ES-I3 (cell line): ENCODE measurements around the gene ZNF485.
"Not testable (repeated sequence)": the region's sequence is repeated elsewhere in the genome, so short reads cannot be mapped to it uniquely, and the experiment has no call there.

Experiments
- H3K36me3 ChIP-seq: 2 replicates; pipeline ENCODE4 v1.6.1; 2013; ENCODE audit warnings: mild to moderate bottlenecking, low read length, control low read depth, moderate library complexity; ENCODE audit not compliant: insufficient read depth
- H3K4me1 ChIP-seq: 2 replicates; pipeline ENCODE4 v1.6.1; 2013; ENCODE audit warnings: mild to moderate bottlenecking, control low read depth, low read length; ENCODE audit not compliant: insufficient read depth
- H3K9ac ChIP-seq: 2 replicates; pipeline ENCODE4 v1.6.1; 2013; ENCODE audit warnings: low read depth, mild to moderate bottlenecking, low read length, moderate library complexity
- H3K9me3 ChIP-seq: 2 replicates; pipeline ENCODE4 v1.6.1; 2013; ENCODE audit warnings: mild to moderate bottlenecking, low read length, moderate library complexity; ENCODE audit not compliant: control insufficient read depth, insufficient read depth

The ZNF485 gene

DNA sequence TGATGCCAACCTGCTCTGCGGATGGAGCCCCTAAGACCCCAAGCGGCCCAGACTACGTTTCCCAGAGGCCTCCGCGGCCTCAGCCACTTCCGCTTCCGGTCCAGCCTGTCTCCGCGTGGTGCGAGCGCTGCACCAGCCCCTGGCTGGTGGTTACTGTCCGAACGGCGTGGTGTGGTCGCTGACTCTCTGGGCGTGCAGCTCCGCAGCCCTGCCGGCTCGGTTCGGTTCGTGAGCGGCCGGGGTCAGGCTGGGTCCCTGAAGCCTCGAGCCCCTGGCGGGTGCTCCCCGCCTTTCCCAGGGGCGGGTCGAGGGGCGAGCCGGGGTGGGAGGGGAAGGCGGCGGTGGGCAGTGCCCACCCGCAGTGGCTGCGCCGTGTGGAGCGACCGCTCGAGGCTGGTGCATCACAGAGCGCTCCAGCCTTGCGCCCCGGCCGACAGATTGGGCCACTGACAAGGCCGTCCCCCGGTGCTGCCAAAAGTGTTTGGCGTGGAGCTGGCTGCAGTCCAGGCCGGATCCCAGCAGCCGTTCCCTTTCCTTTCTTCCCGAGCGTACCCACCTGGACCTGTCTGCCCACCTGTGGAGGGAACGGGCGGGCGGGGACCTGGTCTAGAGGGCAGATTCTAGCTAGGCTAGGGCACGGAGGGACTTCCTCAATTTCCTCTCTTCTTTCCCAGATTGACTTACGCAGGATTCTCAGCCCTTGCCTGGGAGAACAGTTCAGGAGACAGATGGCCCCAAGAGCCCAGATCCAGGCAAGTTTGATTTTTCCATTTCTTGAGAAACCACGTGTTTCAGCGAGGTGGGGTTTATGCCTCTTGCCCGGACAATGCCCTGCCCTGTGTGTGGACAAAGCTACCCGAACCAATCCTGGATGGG, at the start of gene ZNF485:
ZNF485 (plus strand) TSS at position 116 of the 876 bp plus-strand sequence; CDS start at position 729, 613 bp downstream.
- Histone ChIP-seq H3K9ac (peak within 1 kb of the TSS; percentile 67), H3K4me1 (no peaks in the 10 kb centered on the region), H3K36me3 (peaks cover 8% of the 10 kb centered on the region; the same call in 1 of the 2 replicates), H3K9me3 (no peaks in the 10 kb centered on the region)

- Histone ChIP-seq H3K4me1 (no peaks in the 10 kb centered on the region), H3K9ac (no peak overlapping the region), H3K36me3 (peaks cover 17% of the 10 kb centered on the region), H3K9me3 (peaks cover 12% of the 10 kb centered on the region; the same call in 1 of the 2 replicates)
Measured at GRCh38 chr10:43557214-43557613, 49.0 kb upstream of the ZNF485 start.

- no peak overlapping the region for H3K9ac ChIP-seq
- peaks cover 3% of the 10 kb centered on the region; the same call in 1 of the 2 replicates for H3K4me1 ChIP-seq
- no peaks in the 10 kb centered on the region for H3K9me3 ChIP-seq
- H3K36me3 ChIP-seq = peaks cover 8% of the 10 kb centered on the region; the same call in 1 of the 2 replicates
Measured at GRCh38 chr10:43569681-43570080, 36.6 kb upstream of the ZNF485 start.

GRCh38 chr10:43570971-43571370, 35.3 kb upstream of the ZNF485 start:
- Histone ChIP-seq H3K36me3 (peaks cover 8% of the 10 kb centered on the region; the same call in 1 of the 2 replicates), H3K9me3 (no peaks in the 10 kb centered on the region), H3K9ac (no peak overlapping the region), H3K4me1 (peaks cover 3% of the 10 kb centered on the region; the same call in 1 of the 2 replicates)

GRCh38 chr10:43573250-43574000, 32.8 kb upstream of the ZNF485 start:
- no peaks in the 10 kb centered on the region for H3K9me3 ChIP-seq
- H3K36me3 ChIP-seq = peaks cover 8% of the 10 kb centered on the region; the same call in 1 of the 2 replicates
- H3K9ac ChIP-seq = peak overlapping the region; percentile 79
- H3K4me1 ChIP-seq = peaks cover 3% of the 10 kb centered on the region; the same call in 1 of the 2 replicates

DNA sequence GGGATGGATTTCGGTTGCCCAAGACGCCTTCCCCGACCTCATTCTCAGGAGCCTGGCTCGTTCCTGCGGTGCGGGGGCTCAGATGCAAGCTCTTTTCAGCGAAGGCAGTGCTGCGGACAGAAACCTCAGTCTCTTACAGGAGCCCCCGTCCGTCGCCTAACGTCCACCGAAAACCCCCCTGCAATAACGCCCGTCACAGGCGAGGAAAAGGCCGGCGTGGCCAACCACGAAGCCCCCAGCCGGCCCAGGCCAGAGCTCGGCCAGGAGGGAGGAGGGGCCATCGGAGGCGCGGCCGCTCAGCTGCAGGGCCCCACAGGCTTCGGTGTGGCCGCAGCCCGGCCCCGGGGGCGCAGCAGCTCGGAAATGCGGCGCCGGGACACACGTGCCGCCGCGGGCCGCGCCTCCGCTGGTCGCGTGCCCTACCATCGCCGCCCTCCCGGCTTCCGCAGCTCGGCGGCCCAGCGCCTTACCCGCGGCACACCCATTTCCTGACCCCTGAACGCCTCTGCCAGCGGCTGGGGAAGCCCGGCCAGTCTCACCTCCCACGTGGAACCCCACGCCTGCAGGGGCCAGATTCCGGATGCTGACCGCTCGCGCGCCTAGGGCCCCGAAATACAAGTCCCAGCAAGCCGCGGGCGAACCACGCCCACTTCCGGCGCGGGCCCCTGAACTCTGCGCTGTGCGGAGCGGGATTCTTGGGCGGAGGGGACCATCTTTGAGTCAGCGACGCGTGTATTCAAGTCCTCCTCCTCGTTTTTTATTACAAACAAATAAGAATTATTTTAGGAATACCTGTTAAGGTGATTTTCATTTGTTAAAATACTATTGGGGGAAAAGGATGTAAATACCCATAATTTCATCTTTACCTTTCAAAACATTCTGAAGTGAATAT, 32.0 kb upstream of the ZNF485 start, which contains the start of gene ZNF239:
ZNF239 (minus strand) TSS at position 616 of the 892 bp plus-strand sequence. CDS start 16,537 bp downstream, outside the sequence.
- peak within 1 kb of the TSS; percentile 79 for H3K9ac ChIP-seq
- peaks cover 3% of the 10 kb centered on the region; the same call in 1 of the 2 replicates for H3K4me1 ChIP-seq
- peaks cover 8% of the 10 kb centered on the region; the same call in 1 of the 2 replicates for H3K36me3 ChIP-seq
- H3K9me3 ChIP-seq = no peaks in the 10 kb centered on the region

DNA sequence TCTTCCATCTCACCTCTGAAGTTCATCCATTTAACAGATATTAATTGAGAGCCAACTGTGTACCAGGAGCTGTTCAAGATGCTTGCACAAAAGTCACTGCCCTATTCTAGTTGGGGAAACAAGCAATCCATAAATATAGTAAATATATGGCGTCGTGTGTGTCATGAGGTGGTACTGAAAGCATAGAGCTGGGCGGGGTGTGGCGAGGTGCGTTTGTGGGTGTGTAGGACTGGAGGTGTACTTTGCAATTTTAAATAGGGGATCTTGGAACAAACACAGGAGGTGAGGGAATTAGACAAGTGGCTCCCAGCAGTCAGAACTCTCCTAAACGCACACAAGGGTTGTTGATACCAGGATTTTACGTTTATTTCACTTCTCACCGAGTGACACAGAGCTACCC, 31.3 kb upstream of the ZNF485 start:
- H3K4me1 ChIP-seq = peaks cover 3% of the 10 kb centered on the region; the same call in 1 of the 2 replicates
- H3K9me3 ChIP-seq = no peaks in the 10 kb centered on the region
- peaks cover 5% of the 10 kb centered on the region; the same call in 1 of the 2 replicates for H3K36me3 ChIP-seq
- H3K9ac ChIP-seq = no peak overlapping the region

- Histone ChIP-seq H3K4me1 (peaks cover 3% of the 10 kb centered on the region; the same call in 1 of the 2 replicates), H3K36me3 (peaks cover 2% of the 10 kb centered on the region; the same call in 1 of the 2 replicates), H3K9ac (no peak overlapping the region), H3K9me3 (no peaks in the 10 kb centered on the region)
Measured at GRCh38 chr10:43576062-43576461, 30.2 kb upstream of the ZNF485 start.

DNA sequence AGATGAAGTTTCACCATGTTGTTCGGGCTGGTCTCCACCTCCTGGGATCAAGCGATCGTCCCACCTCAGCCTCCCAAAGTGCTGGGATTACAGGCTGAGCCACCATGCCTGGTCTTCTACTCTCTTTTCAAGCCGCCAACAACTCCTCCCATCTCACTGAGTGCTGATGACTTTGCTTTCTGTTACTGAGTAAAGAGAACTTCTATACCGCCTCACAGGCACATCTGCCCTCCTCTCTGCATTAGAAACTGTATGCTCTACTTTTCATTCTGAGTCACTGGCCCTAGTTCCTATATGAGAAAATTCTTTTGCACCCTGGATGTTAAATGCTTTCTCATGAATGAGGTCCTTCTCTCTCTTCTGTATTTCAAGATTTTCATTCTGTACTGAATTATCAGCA, 29.7 kb upstream of the ZNF485 start:
- Histone ChIP-seq H3K36me3 (no peaks in the 10 kb centered on the region), H3K4me1 (peaks cover 3% of the 10 kb centered on the region; the same call in 1 of the 2 replicates), H3K9me3 (no peaks in the 10 kb centered on the region), H3K9ac (no peak overlapping the region)

DNA sequence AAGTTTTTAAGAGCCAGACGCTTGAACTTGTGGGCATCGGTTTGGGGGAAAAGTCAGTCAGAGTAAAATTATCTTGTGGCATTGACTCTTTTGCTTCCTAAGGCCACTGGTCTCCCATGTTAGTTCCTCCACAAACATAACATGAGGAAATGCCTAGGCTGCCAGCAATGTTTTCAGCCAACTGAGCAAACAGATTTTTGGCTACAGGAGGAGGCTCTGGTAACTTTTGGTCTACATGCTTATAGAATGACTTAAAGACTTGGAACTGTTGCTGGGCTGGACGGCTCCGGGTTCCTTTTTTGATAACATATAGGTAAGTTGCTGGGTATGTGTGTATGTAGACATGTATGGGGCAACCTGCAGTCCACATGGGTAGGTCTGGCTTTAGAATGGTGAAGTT, 22.2 kb upstream of the ZNF485 start:
- H3K4me1 ChIP-seq = no peaks in the 10 kb centered on the region
- H3K9me3 ChIP-seq = no peaks in the 10 kb centered on the region
- H3K9ac ChIP-seq = no peak overlapping the region
- no peaks in the 10 kb centered on the region for H3K36me3 ChIP-seq

DNA sequence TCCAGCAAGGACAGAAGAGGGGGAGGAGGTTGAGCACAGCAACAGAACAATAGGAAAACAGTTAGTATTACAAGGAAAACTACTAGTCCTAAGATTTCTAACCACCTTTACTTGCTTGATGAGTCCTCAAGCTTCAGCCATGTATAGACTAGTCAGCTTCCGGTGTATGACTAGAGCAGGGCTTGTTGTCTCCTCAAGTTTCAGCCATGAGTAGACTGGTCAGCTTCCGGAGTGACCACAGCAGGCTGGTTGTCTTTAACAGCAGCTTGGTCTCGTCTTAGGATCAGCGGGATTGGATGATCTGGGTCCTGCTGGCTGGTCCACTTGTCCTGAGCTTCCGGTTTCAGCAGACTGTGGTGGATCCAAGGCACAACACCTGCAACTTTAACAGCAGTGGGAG, 21.2 kb upstream of the ZNF485 start:
- Histone ChIP-seq H3K9ac (no peak overlapping the region), H3K4me1 (no peaks in the 10 kb centered on the region), H3K9me3 (no peaks in the 10 kb centered on the region), H3K36me3 (no peaks in the 10 kb centered on the region)

- Histone ChIP-seq H3K4me1 (no peaks in the 10 kb centered on the region), H3K9ac (no peak overlapping the region), H3K9me3 (no peaks in the 10 kb centered on the region), H3K36me3 (no peaks in the 10 kb centered on the region)
Measured at GRCh38 chr10:43585981-43586729, 20.1 kb upstream of the ZNF485 start.

DNA sequence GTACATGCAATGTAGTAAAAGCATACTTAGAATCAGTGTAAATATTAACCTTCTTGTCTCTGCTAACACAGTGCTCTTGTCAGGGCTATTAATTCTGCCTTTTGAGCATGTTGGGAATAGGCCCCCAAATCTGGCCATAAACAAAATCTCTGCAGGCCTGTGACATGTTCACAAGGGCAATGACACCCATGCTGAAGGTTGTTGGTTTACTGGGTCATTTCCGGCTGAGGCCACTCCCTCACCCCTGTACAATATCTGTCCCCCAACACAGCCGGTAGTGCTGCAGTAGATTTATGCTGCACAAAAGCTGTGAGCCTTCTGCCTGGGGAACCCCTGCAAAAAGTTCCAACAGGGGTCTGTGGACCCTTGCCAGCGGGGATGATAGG, 19.5 kb upstream of the ZNF485 start:
- H3K4me1 ChIP-seq, H3K9ac ChIP-seq, H3K9me3 ChIP-seq: not testable (repeated sequence)

More for the DNA sequence above, 19.5 kb upstream of the ZNF485 start:
- H3K36me3 ChIP-seq = not testable (repeated sequence)
